Mammary epithelial cell (primary cell): Measurements from ENCODE around the gene FOXD1.

Experiments used
- CTCF ChIP-seq, 2 donors: IDR thresholded peaks in 1 of 2; conservative IDR thresholded peaks in 1 of 2; 2 replicates each; pipeline ENCODE4 v1.5.1; 2011 to 2012; ENCODE audit warnings: inconsistent platforms in 2 of 2, low read length in 2 of 2, mild to moderate bottlenecking in 2 of 2, control low read depth in 1 of 2, low read depth in 1 of 2; ENCODE audit not compliant: insufficient read depth in 1 of 2; ENCODE audit errors: extremely low read depth in 1 of 2
- EZH2 ChIP-seq: IDR thresholded peaks from 2 replicates; pipeline ENCODE4 v1.6.1; 2012; ENCODE audit warnings: low read length, inconsistent platforms, borderline replicate concordance

GRCh38 chr5:73486119-73486899 lies 37.7 kb upstream of the FOXD1 start:
- TF ChIP-seq CTCF (conservative IDR thresholded peaks at IDR 0.05 in 1 of 2, IDR thresholded peaks at IDR 0.05 in 1 of 2; ENCODE audit: extremely low read depth in 1 of 2, insufficient read depth in 1 of 2, low read depth in 1 of 2, low read length in 2 of 2) (no peak), EZH2 (no peak)
